Activated naive CD8-positive, alpha-beta T cell treated with anti-CD3 and anti-CD28 coated beads, Interleukin-2, amount 50 U/mL, for 24 hours (primary cell): Measurements from ENCODE around the gene FCHO2.

ENCODE experiments used
- ATAC-seq: fragments of 150-1000 bp; cut with Tn5 transposase; one replicate; pipeline ENCODE4 v1.10.0; 2021
- DNase-seq: peaks from one replicate; pipeline ENCODE4 v3.0.0; 2021
- H3K27ac Mint-ChIP-seq: one replicate; pipeline ENCODE4 v1.8.0; 2021; ENCODE audit warnings: mild to moderate bottlenecking, mixed read lengths
- H3K27me3 Mint-ChIP-seq: one replicate; pipeline ENCODE4 v1.8.0; 2021; ENCODE audit warnings: mixed read lengths
- H3K36me3 Mint-ChIP-seq: one replicate; pipeline ENCODE4 v1.8.0; 2021; ENCODE audit warnings: low read depth, mixed read lengths
- H3K4me1 Mint-ChIP-seq: one replicate; pipeline ENCODE4 v1.8.0; 2021; ENCODE audit warnings: mixed read lengths
- H3K4me3 Mint-ChIP-seq: one replicate; pipeline ENCODE4 v1.8.0; 2021; ENCODE audit warnings: mild to moderate bottlenecking, moderate library complexity, mixed read lengths
- H3K9me3 Mint-ChIP-seq: one replicate; pipeline ENCODE4 v1.8.0; 2021; ENCODE audit warnings: mixed read lengths

FCHO2 gene

GRCh38 chr5:73136055-73136562 lies 180.3 kb downstream of the FCHO2 start:
- Mint-ChIP-seq H3K27ac (no peak overlapping the region), H3K27me3 (peaks cover 59% of the 10 kb centered on the region), H3K4me3 (no peak overlapping the region), H3K36me3 (no peaks in the 10 kb centered on the region), H3K9me3 (no peaks in the 10 kb centered on the region), H3K4me1 (no peaks in the 10 kb centered on the region)
- DNase-seq (no peak), ATAC-seq (no peak)

GRCh38 chr5:73137563-73138530 lies 182.0 kb downstream of the FCHO2 start:
- Mint-ChIP-seq H3K27me3 (peaks cover 62% of the 10 kb centered on the region), H3K27ac (no peak overlapping the region), H3K36me3 (no peaks in the 10 kb centered on the region), H3K9me3 (no peaks in the 10 kb centered on the region), H3K4me3 (no peak overlapping the region), H3K4me1 (no peaks in the 10 kb centered on the region)
- no peak for DNase-seq
- ATAC-seq: no peak

- H3K27me3 Mint-ChIP-seq: peaks cover 65% of the 10 kb centered on the region
- no peaks in the 10 kb centered on the region for H3K9me3 Mint-ChIP-seq
- no peaks in the 10 kb centered on the region for H3K36me3 Mint-ChIP-seq
Observed at GRCh38 chr5:73139485-73139884, 183.6 kb downstream of the FCHO2 start.

More at GRCh38 chr5:73139485-73139884, 183.6 kb downstream of the FCHO2 start:
- H3K27ac Mint-ChIP-seq: no peak overlapping the region
- DNase-seq (no peak), ATAC-seq (no peak)
- H3K4me3 Mint-ChIP-seq: no peak overlapping the region
- no peaks in the 10 kb centered on the region for H3K4me1 Mint-ChIP-seq
